Coronary artery (tissue), 2 donors: ENCODE measurements around the gene ACBD6.
"Not testable (repeated sequence)": the region's sequence is repeated elsewhere in the genome, so short reads cannot be mapped to it uniquely, and the experiment has no call there.

ENCODE experiments used
- DNase-seq: peaks from one replicate; pipeline ENCODE4 v3.0.0-alpha.2; 2017; ENCODE audit warnings: low spot score
- H3K27ac ChIP-seq, 2 donors: fragments of 200-600 bp; sonication (generic); one replicate each; pipeline ENCODE4 v1.5.1; 2016 to 2019
- H3K4me3 ChIP-seq: fragments of 200-600 bp; sonication (generic); 2 replicates; pipeline ENCODE4 v1.5.1; 2016; ENCODE audit warnings: mild to moderate bottlenecking, moderate library complexity
- CTCF ChIP-seq: fragments of 200-600 bp; sonication (generic); IDR thresholded peaks from one replicate; pipeline ENCODE4 v1.5.1; 2019; ENCODE audit warnings: antibody characterized with exemption

The ACBD6 gene

GRCh38 chr1:180462102-180462501 is 40.3 kb downstream of the ACBD6 start:
- H3K27ac ChIP-seq: no peak overlapping the region
- no peak for TF ChIP-seq CTCF
- DNase-seq: no peak
- H3K4me3 ChIP-seq: no peak overlapping the region

GRCh38 chr1:180461682-180462081 is 40.7 kb downstream of the ACBD6 start:
- not testable (repeated sequence) for DNase-seq, H3K27ac ChIP-seq, H3K4me3 ChIP-seq

- no peak overlapping the region for H3K4me3 ChIP-seq
- no peak for TF ChIP-seq CTCF
- DNase-seq: no peak
- no peak overlapping the region for H3K27ac ChIP-seq
Measured at GRCh38 chr1:180458807-180459206, 43.6 kb downstream of the ACBD6 start.

- no peak for DNase-seq
- Histone ChIP-seq H3K27ac (no peak overlapping the region), H3K4me3 (no peak overlapping the region)
- TF ChIP-seq CTCF: no peak
Measured at GRCh38 chr1:180456191-180456590, 46.2 kb downstream of the ACBD6 start.

- no peak for DNase-seq
- Histone ChIP-seq H3K4me3 (no peak overlapping the region), H3K27ac (no peak overlapping the region)
- no peak for TF ChIP-seq CTCF
Measured at GRCh38 chr1:180451504-180451903, 50.9 kb downstream of the ACBD6 start.

GRCh38 chr1:180444522-180444921 is 57.9 kb downstream of the ACBD6 start:
- Histone ChIP-seq H3K27ac (no peak overlapping the region), H3K4me3 (no peak overlapping the region)
- no peak for DNase-seq
- no peak for TF ChIP-seq CTCF

- Histone ChIP-seq H3K4me3 (no peak overlapping the region), H3K27ac (no peak overlapping the region)
- TF ChIP-seq CTCF: no peak
- no peak for DNase-seq
Measured at GRCh38 chr1:180440335-180440734, 62.0 kb downstream of the ACBD6 start.

DNA sequence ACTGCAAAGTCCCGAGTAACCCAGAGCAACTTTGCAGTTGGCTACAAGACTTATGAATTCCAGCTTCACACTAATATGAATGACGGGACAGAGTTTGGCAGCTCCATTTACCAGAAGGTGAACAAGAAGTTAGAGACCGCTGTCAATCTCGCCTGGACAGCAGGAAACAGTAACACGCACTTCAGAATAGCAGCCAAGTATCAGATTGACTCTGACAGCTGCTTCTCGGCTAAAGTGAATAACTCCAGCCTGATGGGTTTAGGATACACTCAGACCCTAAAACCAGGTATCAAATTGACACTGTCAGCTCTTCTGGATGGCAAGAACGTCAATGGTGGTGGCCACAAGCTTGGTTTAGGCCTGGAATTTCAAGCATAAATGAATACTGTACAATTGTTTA is 66.8 kb downstream of the ACBD6 start:
- no peak for DNase-seq
- H3K4me3 ChIP-seq: no peak overlapping the region
- H3K27ac ChIP-seq: no peak overlapping the region
- no peak for TF ChIP-seq CTCF
